ENCODE measurements around the gene WSCD2.

GRCh38 chr12:108254517-108255251, 125.6 kb downstream of the WSCD2 start:
- TF ChIP-seq CTCF (conservative IDR thresholded peaks at IDR 0.05; ENCODE audit: low read depth, low read length) (no peak), POLR2A (IDR thresholded peaks at IDR 0.05; ENCODE audit: low read depth, low read length) (no peak), SMC3 (IDR thresholded peaks at IDR 0.05; ENCODE audit: low read depth, low read length) (no peak), CEBPB (IDR thresholded peaks at IDR 0.05; ENCODE audit: low read depth, low read length) (no peak)

Data from IMR-90 (cell line).